GM18505 (cell line): ENCODE results near the gene GCG.
A peak's percentile ranks its signal among the peaks of the same experiment; 100 is the strongest.

Experiments used
- ATAC-seq: cut with Tn5 transposase; IDR thresholded peaks from one replicate; pipeline ENCODE4 v1.9.1; 2021; ENCODE audit not compliant: unreplicated experiment
- POLR2A ChIP-seq: IDR thresholded peaks from 4 replicates; pipeline ENCODE4 v1.6.1; 2011; ENCODE audit warnings: borderline replicate concordance; ENCODE audit not compliant: insufficient read depth, insufficient read length; ENCODE audit errors: extremely low read depth

Gene GCG

GRCh38 chr2:162166745-162167144, 14.7 kb upstream of the GCG start:
- no peak for TF ChIP-seq POLR2A
- ATAC-seq: no peak

- no peak for TF ChIP-seq POLR2A
- ATAC-seq: no peak
Measured at GRCh38 chr2:162166174-162166573, 14.1 kb upstream of the GCG start.

GRCh38 chr2:162164802-162165201, 12.8 kb upstream of the GCG start:
- ATAC-seq: no peak
- no peak for TF ChIP-seq POLR2A

DNA sequence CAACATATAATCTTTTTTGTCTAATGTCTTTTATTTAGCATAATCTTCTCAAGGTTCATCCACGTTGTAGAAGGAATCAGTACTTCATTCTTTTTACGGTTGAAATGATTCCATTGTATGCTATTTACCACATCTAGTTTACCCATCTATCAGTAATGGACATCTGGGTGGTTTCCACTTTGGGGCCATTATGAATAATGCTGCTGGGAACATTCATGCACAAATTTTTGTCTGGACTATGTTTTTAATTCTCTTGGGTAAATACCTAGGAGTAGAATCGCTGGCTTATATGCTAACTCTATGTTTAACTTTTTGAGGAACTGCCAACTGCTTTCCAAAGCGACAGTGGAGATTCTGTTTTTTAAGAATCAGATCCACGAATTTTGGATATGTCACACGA, 7.4 kb upstream of the GCG start:
- no peak for ATAC-seq
- TF ChIP-seq POLR2A: no peak

DNA sequence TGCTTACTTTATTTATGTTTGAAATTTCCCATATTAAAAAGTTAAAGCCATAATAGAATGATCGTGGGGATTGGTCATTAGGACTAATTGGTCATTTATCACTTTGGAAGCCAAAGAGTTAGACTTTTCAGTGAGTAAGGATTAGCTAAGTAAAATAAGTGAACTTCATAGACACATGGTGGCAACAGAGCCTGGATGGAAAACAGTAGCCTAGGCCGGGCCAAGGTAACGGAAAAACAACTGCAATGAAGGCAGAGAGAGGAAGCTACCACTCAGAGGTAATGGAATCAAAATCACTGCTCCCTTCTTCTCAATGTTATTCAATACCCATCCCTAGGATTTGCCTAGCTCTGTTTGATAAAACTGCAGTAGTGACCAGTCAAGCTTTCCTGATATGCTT, 4.1 kb upstream of the GCG start:
- TF ChIP-seq POLR2A: no peak
- ATAC-seq: no peak

DNA sequence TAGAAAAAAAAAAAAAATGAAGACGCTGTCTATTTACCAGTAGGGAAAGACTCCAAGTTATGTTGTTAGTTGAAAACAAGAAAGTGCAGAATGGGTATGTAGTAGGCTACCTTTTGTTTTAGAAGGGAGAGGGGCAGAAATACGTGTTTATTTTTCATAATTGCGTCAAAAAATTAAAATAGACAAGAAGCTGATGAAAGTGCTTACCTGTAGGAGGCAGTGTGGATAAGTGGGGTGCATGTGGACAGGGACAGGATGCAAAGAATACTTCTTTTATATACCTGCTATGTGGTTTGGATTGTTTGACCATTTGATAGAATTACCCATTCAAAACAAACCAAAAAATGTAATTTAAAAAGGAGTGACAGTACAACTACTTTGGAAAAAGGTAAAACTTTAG, 3.0 kb upstream of the GCG start:
- no peak for TF ChIP-seq POLR2A
- no peak for ATAC-seq

DNA sequence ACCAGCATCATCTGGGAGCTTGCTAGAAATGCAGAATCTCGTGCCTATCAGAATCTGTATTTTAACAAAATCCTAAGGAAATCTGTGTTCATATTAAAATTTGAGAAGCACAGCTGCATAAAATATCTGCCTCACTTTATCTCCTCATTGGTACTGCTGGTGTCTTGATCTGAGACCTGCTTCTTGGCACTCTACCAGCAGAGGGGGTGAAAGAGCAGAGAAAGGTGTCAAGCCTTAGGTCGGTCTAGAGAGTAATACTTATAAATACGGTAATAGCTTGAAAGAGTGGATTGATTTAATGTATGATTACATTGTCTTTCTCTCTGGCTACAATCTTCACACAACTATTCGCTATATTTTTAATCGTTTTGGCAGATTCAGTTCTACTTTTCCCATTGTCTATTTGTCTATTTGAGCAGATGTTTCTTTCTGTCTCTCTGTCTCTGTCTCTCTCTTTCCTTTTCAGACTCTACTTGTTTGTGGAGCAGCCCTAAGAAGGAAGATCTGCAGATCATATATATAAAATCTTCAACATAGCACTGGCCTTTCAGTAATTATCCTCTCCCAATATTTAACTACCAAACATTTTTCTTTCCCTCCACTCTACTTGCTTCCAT, 1.7 kb upstream of the GCG start:
- peak; percentile 99 for ATAC-seq
- no peak for TF ChIP-seq POLR2A

DNA sequence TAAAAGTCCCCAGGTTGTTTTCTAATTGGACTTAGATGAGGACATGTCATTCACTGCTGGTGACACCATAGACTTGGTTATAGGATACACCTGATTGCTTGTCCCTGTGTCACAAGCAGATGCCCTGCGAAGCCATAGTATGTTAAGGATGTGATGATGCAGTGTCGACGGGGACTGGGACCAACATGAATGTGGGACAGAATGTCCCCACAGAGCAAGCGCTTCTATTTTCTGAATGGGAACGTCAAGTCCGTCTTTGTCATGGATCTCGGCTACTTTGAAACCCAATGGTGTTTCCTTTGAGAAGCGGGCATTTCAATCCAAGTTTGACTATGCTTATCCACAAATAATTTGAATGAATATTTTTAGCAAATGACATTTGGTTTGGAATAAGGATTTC, 2.1 kb downstream of the GCG start:
- TF ChIP-seq POLR2A: no peak
- no peak for ATAC-seq

DNA sequence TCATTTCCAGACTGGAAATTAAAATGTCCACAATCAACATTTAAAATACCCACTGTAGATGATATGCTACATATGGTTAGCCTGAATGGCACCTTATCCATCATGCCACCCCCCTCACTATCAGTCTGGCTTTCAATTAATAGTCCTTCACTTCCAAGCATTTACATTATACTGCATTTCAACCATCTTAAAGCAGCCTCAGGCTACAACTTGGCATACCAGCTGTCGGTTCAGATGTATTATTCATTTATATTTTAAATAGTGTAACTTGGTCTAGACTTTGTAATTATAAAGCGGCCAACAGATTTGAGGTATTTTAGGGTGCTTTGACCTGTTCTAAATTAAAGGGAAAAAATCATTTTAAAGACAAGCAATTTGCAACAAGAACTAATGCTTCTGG, 2.6 kb downstream of the GCG start:
- no peak for ATAC-seq
- no peak for TF ChIP-seq POLR2A

- ATAC-seq: no peak
Measured at GRCh38 chr2:162148956-162149355, 3.1 kb downstream of the GCG start.

GRCh38 chr2:162143969-162144368, 8.1 kb downstream of the GCG start:
- no peak for TF ChIP-seq POLR2A
- no peak for ATAC-seq

More at GRCh38 chr2:162148956-162149355, 3.1 kb downstream of the GCG start:
- TF ChIP-seq POLR2A: no peak

DNA sequence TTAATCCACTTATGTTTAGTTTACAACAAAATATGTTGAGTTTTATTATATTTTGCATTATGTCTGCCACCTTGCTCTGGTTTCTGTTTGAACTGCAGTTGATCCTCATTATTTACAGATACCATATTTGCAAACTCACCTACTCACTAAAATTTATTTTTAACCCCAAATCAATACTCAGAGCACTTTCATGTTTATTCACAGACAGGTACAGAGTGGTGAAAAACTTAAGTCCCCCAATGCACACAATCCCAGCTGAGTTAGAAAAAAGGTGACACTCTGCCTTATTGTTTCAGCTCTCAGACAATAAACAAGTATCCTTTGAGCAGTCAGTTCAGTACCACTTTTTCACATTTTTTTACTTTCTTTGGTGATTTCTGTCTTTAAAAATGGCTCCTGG, 13.7 kb downstream of the GCG start:
- TF ChIP-seq POLR2A: no peak
- no peak for ATAC-seq

- TF ChIP-seq POLR2A: no peak
- no peak for ATAC-seq
Measured at GRCh38 chr2:162127422-162127821, 24.6 kb downstream of the GCG start.

GRCh38 chr2:162126527-162126926, 25.5 kb downstream of the GCG start:
- peak; percentile 20 for ATAC-seq

DNA sequence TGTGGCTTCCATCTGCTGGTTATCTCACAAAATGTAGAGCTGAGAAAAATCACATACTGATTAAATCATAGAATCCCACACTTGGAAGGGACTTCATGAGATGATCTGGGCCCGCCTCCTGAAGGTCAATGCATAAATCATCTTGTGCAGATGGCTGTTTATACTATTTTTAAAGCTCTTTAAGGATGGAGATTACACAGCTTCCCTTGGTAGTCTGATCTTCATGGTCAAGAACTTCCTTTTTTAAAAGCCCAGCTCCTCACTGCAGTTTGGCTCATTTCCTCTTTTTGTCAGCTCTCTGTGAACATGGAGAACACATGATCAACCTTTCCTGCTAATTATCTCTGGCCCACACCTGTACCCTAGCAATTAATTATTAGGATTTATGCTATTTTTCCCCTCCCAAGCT, 25.9 kb downstream of the GCG start:
- TF ChIP-seq POLR2A: no peak
- peak; percentile 99 for ATAC-seq

More at GRCh38 chr2:162126527-162126926, 25.5 kb downstream of the GCG start:
- TF ChIP-seq POLR2A: no peak
